ENCODE results near the gene FADS2. TPM values are rescaled to one million over a fixed set of nuclear protein-coding genes. Genes with fewer than 3 reads are reported as not detected.

Gene FADS2
- total RNA-seq, 1 experiment from 2014 or later, result 20.6 TPM

DNA sequence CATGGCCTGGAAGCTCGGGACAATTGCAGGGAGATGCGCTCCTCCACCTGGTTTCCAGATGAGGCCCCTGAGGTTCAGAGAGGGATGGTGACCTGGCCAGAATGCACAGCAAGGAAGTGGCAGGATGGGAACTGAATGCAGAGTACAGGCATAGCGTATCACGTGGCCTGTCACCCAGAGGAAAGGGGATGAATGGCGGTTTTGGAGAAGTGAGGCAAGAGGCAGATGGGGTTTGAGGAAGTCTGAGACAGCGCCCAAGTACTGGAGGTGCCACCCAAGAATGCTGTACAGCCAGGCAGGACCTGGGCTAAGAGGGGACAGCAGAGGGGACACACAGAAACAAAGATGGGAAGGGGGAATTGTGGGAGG lies 84.4 kb downstream of the FADS2 start:
- intact Hi-C loops (cut with micrococcal nuclease), result no loop called here
- Mint-ChIP-seq H3K27me3 (ENCODE audit: insufficient read depth, unreplicated experiment) (peaks cover 2% of the 10 kb centered on the region), H3K9me3 (ENCODE audit: unreplicated experiment) (no peaks in the 10 kb centered on the region), H3K27ac (ENCODE audit: low read depth, unreplicated experiment) (no peak overlapping the region), H3K4me3 (ENCODE audit: unreplicated experiment) (no peak overlapping the region), H3K36me3 (ENCODE audit: insufficient read depth, unreplicated experiment) (peaks cover 3% of the 10 kb centered on the region), H3K4me1 (ENCODE audit: insufficient read depth, unreplicated experiment) (no peaks in the 10 kb centered on the region)
- CTCF ChIA-PET, result interaction anchor here (0.7 to 1.5 kb wide), 2 partner anchors 35 to 169 kb away, joined by 4 to 7 read pairs; no protein-coding TSS in a partner anchor
- POLR2A ChIA-PET, result interaction anchor here (0.6 kb wide), 1 partner anchor 211 kb away, joined by 3 read pairs; no protein-coding TSS in a partner anchor
- TF ChIP-seq CTCF (IDR thresholded peaks at IDR 0.05; ENCODE audit: unreplicated experiment), result no peak
- BruUV-seq (replicated peaks), result no TSS peak
- no peak for DNase-seq (ENCODE audit: unreplicated experiment)

DNA sequence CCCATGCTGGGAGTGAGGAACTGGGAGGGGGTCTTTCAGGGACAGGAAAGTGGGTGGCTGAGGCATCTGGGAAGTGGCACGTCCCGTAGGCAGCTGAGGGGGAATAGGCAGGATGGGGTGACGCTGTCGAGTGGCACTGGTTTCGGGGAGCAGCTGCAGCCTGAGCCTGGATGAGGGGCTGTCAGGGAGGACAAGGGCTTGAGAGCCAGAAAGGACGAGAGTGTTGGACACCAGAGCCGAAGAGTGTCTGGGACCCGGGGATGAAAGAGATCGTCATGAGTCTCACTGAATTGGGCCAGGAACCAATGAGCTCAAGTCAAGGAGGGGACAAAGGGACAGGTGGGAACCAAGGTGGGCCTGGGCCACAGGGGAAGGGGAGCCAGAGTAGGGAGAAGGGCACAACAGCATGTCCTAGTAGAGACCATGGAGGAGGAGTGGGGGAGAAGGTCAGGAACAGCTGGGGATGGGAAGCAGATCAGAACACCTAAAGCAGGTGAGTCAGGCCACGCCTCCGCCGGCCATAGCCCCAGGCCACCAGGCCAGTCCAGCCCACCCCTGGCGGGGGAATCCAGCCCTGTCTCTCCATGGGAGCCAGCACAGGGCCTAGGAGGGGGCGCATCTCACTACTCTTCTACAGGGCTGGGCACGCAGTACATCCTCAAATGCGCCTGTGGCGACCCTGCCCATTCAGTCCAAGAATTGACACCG lies 85.0 kb downstream of the FADS2 start:
- H3K36me3 Mint-ChIP-seq (ENCODE audit: insufficient read depth, unreplicated experiment), result no peaks in the 10 kb centered on the region
- no TSS peak for BruUV-seq (replicated peaks)
- H3K27ac Mint-ChIP-seq (ENCODE audit: low read depth, unreplicated experiment), result no peak overlapping the region
- no peak for TF ChIP-seq CTCF (IDR thresholded peaks at IDR 0.05; ENCODE audit: unreplicated experiment)
- no peak for DNase-seq (ENCODE audit: unreplicated experiment)
- H3K4me1 Mint-ChIP-seq (ENCODE audit: insufficient read depth, unreplicated experiment), result peaks cover 5% of the 10 kb centered on the region
- no peak overlapping the region for H3K4me3 Mint-ChIP-seq (ENCODE audit: unreplicated experiment)
- POLR2A ChIA-PET, result interaction anchor here (0.6 kb wide), 1 partner anchor 210 kb away, joined by 3 read pairs; no protein-coding TSS in a partner anchor
- no peaks in the 10 kb centered on the region for H3K9me3 Mint-ChIP-seq (ENCODE audit: unreplicated experiment)
- H3K27me3 Mint-ChIP-seq (ENCODE audit: insufficient read depth, unreplicated experiment), result peaks cover 8% of the 10 kb centered on the region
- intact Hi-C loops (cut with micrococcal nuclease), result no loop called here
- CTCF ChIA-PET, result interaction anchor here (0.6 to 2.5 kb wide), 4 partner anchors 34 to 169 kb away, joined by 3 to 19 read pairs (median 6); no protein-coding TSS in a partner anchor

DNA sequence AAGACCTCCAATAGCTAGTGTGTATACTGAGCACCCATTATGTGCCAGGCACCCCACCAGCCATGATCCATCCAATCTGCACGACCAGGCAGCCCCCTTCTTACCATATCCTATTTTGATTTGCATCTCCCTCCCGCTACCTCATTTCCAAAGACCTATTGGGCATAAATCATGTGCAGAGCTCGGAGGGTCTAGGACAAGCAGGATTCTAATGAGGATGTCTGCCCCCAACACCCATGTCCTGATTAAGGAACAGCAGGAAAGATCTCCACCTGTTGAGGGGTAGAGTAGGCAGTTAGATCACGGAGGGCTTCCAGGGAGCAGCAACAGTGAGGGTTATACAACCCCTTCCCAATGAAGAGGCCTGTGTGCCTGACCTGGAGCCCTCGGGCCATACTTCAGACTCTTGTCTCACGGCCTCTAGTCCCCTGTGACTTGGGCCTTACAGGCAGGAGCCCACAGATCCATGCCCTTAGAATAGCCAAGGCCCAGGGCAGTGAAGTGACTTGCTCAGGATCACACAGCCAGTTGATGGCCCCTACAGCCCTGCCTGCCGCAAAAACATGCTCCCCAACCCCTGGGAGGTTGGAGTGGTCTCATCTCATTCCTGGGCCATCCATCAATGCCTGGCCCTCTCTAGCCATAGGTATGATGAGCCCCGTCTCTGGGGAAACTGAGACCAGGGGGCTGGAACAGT lies 85.7 kb downstream of the FADS2 start:
- Mint-ChIP-seq H3K27ac (ENCODE audit: low read depth, unreplicated experiment) (no peak overlapping the region), H3K4me3 (ENCODE audit: unreplicated experiment) (no peak overlapping the region), H3K4me1 (ENCODE audit: insufficient read depth, unreplicated experiment) (peaks cover 6% of the 10 kb centered on the region), H3K36me3 (ENCODE audit: insufficient read depth, unreplicated experiment) (no peaks in the 10 kb centered on the region), H3K9me3 (ENCODE audit: unreplicated experiment) (no peaks in the 10 kb centered on the region), H3K27me3 (ENCODE audit: insufficient read depth, unreplicated experiment) (peaks cover 15% of the 10 kb centered on the region)
- ChIA-PET CTCF (interaction anchor here (0.6 to 2.5 kb wide), 4 partner anchors 34 to 174 kb away, joined by 3 to 19 read pairs (median 5); no protein-coding TSS in a partner anchor), POLR2A (no interaction called here)
- TF ChIP-seq CTCF (IDR thresholded peaks at IDR 0.05; ENCODE audit: unreplicated experiment), result no peak
- intact Hi-C loops (cut with micrococcal nuclease), result no loop called here
- no peak for DNase-seq (ENCODE audit: unreplicated experiment)
- no TSS peak for BruUV-seq (replicated peaks)

- ChIA-PET POLR2A (interaction anchor here (0.6 kb wide), 1 partner anchor 14 kb away, joined by 3 read pairs; no protein-coding TSS in a partner anchor), CTCF (interaction anchor here (1.0 to 2.5 kb wide), 2 partner anchors 33 to 36 kb away, joined by 3 to 19 read pairs; partner anchors contain the start of gene BEST1)
- TF ChIP-seq CTCF (IDR thresholded peaks at IDR 0.05; ENCODE audit: unreplicated experiment), result no peak
- no peak overlapping the region for H3K27ac Mint-ChIP-seq (ENCODE audit: low read depth, unreplicated experiment)
- no peak overlapping the region for H3K4me3 Mint-ChIP-seq (ENCODE audit: unreplicated experiment)
- H3K4me1 Mint-ChIP-seq (ENCODE audit: insufficient read depth, unreplicated experiment), result peaks cover 6% of the 10 kb centered on the region
- DNase-seq (ENCODE audit: unreplicated experiment), result no peak
- H3K9me3 Mint-ChIP-seq (ENCODE audit: unreplicated experiment), result no peaks in the 10 kb centered on the region
- no TSS peak for BruUV-seq (replicated peaks)
- no peaks in the 10 kb centered on the region for H3K36me3 Mint-ChIP-seq (ENCODE audit: insufficient read depth, unreplicated experiment)
- intact Hi-C loops (cut with micrococcal nuclease), result no loop called here
- peaks cover 17% of the 10 kb centered on the region for H3K27me3 Mint-ChIP-seq (ENCODE audit: insufficient read depth, unreplicated experiment)
Measured at GRCh38 chr11:61914471-61915171, 86.5 kb downstream of the FADS2 start.
